Measurements from ENCODE around the gene SHLD2.
"Not testable (repeated sequence)": the region's sequence is repeated elsewhere in the genome, so short reads cannot be mapped to it uniquely, and the experiment has no call there.

Gene SHLD2

DNA sequence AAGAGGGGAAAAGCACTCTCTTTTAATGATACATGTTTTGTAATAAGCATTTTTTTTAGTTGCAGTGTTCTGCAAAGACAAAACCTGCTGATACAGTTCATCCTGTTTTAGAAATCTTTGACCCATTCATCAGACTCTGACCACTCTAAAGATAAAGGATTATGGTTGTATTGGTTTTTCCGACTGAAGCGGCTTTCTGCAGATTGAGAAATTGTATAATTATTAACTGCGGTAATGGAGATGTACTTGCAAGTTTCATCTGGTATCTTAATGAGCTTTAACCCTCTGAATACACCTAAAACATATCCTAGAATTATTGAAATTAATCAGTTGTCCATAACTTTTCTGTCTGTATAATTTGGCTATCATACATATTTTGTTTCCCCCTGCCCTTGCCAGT, 50.6 kb downstream of the SHLD2 start:
- DNase-seq (ENCODE audit: low spot score), result not testable (repeated sequence)

GRCh38 chr10:87149020-87149609, 54.1 kb downstream of the SHLD2 start:
- DNase-seq (ENCODE audit: low spot score), result not testable (repeated sequence)

- DNase-seq (ENCODE audit: low spot score), result not testable (repeated sequence)
Observed at GRCh38 chr10:87151516-87151915, 56.5 kb downstream of the SHLD2 start.

GRCh38 chr10:87156841-87157240, 61.8 kb downstream of the SHLD2 start:
- DNase-seq (ENCODE audit: low spot score), result not testable (repeated sequence)

DNA sequence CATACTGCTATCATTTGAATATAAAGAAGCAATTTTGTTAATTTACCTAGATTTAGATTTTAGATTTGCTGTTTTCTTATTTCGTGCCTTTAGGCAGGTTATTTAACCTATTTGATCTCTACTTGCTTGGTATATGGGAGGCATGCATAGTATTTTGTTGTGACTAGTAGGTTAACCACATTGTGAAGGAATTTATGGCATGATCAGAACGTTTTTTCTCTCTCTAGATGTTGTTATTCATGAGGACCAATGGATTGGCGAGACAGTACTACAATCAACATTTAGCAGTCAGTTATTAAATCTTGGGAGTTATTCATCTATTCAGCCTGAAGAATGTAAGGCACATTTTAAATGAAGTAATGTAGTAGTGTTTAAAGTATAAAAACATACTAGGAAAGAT, 62.8 kb downstream of the SHLD2 start:
- not testable (repeated sequence) for DNase-seq (ENCODE audit: low spot score)

DNA sequence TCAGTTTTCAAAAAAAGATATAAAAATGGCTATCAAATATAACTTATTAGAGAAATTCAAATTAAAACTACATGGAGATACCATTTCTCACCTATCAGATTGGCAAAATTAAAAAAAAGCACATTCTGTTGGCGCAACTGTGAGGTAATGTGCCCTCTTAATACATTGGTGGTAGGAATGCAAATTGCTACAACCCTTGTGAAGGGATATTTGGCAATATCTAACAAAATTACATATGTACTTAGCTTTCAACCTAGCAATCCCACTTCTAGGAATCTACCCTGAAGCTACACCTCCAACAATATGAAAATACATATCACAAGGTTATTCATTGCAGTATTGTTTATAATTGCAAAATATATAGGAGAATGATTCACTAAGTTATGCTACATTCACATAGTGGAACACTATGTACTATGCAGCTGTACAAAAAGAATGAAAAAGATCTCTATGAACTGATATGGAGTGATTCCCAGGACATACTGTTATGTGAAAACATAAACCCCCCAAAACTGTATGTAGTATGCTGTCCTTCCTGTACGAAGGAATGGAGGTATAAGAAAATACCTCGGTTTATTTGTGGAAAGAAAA, 67.8 kb downstream of the SHLD2 start:
- DNase-seq (ENCODE audit: low spot score), result not testable (repeated sequence)

DNA sequence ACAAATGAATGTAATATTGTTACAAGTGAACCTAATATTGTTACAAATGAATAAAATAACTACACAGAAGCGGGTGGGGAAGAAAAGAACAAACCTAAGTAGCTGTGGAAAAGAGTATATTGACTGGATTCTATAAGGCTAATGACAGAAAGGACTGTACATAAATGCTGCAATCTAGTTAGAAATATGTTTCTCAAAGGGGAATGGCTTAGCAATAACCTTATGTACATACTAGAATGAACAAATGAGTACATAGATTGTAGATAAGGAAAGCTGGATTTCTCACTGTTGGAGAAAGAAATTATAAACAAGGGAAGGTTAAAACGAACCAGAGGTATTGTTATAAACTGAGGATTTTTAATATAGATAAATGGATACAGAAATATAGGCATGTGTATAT, 68.4 kb downstream of the SHLD2 start:
- not testable (repeated sequence) for DNase-seq (ENCODE audit: low spot score)

DNA sequence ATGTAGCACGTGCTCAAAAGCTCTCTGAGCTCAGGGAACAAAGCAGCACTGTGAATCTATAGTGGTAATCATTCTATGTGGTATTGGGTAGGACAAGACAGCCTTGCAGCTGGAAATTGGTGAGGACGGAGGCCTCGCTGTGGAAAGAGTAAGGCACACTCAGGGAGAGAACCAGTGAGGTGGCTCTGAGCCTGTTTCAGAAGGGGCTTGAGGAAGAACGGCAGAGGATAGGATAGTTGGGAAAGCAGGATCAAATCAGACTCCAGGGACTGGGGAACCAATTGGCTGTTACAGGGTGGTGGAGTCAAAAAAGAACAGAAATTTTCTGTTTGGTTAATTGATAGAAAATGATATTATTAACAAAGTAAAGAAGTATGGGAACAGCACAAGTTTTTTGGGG, 74.9 kb downstream of the SHLD2 start:
- not testable (repeated sequence) for DNase-seq (ENCODE audit: low spot score)

DNA sequence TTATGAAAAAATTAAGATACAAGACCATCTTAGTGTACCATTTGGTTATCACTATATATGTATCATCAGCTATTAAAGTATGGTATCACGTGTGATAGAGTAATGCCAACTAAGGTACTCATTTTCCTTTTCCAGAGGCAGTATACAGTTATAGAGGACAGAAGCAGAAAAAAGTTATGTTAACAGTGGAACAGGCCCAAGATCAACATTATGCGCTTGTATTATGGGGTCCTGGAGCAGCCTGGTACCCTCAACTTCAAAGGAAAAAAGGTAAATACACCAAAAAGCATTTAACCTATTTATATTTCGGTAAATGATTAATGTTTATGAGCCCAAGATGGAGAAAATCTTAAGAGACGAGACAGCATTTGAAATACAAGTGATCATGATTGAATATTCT, 75.7 kb downstream of the SHLD2 start:
- DNase-seq (ENCODE audit: low spot score), result not testable (repeated sequence)

- DNase-seq (ENCODE audit: low spot score), result not testable (repeated sequence)
Observed at GRCh38 chr10:87171670-87172069, 76.7 kb downstream of the SHLD2 start.

GRCh38 chr10:87172178-87172577, 77.2 kb downstream of the SHLD2 start:
- DNase-seq (ENCODE audit: low spot score), result not testable (repeated sequence)

- DNase-seq (ENCODE audit: low spot score), result not testable (repeated sequence)
Observed at GRCh38 chr10:87177587-87177986, 82.6 kb downstream of the SHLD2 start.

- not testable (repeated sequence) for DNase-seq (ENCODE audit: low spot score)
Observed at GRCh38 chr10:87184421-87184820, 89.4 kb downstream of the SHLD2 start.

GRCh38 chr10:87186016-87186415, 91.0 kb downstream of the SHLD2 start:
- not testable (repeated sequence) for DNase-seq (ENCODE audit: low spot score)

DNA sequence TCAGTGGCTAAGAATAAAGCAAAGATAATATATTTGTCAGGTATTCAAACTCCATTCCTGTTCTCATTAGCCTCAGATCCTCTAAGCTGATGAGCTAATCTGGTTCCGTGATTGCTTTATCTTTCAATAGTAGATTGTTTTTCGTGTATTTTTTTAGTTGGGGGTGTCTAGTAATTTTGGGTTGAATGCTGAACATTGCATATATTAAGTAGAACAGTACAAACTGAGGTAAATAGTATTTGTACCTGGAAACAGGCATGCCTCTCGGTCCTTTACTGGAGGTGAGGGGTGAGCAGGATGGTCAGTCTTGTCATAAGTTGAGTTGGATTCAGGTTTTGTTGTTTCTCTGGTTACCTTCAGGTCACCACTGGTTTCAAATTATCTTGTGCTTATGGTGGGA, 92.6 kb downstream of the SHLD2 start:
- DNase-seq (ENCODE audit: low spot score), result not testable (repeated sequence)

GRCh38 chr10:87191841-87192240, 96.8 kb downstream of the SHLD2 start:
- not testable (repeated sequence) for DNase-seq (ENCODE audit: low spot score)

DNA sequence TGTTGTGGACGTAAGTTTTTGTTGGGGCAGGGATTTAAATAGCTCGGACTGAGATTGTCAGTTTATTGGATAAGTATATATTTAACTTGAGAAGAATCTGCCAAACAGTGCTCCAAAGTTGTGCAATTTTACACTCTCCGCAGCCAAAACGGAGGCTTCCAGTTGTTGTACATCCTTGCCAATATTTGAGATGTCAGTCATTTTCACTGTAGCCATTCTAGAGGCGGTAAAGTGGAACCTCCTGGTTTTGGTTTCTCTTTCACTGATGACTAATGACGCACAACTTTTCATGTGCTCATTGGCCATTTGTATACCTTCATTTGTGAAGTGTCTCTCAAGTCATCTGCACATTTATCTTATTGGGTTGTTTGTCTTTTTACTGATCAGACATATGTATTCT, 105.9 kb downstream of the SHLD2 start:
- not testable (repeated sequence) for DNase-seq (ENCODE audit: low spot score)

GRCh38 chr10:87204801-87205200, 109.8 kb downstream of the SHLD2 start:
- DNase-seq (ENCODE audit: low spot score), result not testable (repeated sequence)

DNA sequence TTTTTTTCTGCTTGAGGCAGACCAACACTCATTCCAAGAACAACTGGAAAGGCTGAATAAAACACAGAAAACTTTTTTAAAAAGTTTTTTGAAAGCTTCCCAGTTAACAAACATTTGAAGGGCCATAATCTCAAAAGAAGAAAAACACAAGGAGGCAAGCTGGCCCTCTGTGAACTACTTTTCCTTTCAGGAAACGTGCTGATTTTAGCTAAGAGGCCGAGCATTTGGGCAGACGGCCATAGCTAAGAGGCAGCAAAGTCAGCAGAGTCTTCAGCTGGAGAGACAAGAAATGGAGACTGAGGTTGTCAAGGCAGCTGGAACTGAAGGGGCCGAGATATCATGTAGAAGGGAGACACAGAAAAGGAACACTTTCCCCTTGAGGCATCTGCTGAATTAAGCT, 111.9 kb downstream of the SHLD2 start:
- not testable (repeated sequence) for DNase-seq (ENCODE audit: low spot score)

- not testable (repeated sequence) for DNase-seq (ENCODE audit: low spot score)
Observed at GRCh38 chr10:87210309-87210708, 115.3 kb downstream of the SHLD2 start.

GRCh38 chr10:87211848-87212247, 116.8 kb downstream of the SHLD2 start:
- not testable (repeated sequence) for DNase-seq (ENCODE audit: low spot score)

GRCh38 chr10:87213150-87213765, 118.3 kb downstream of the SHLD2 start:
- DNase-seq (ENCODE audit: low spot score), result not testable (repeated sequence)

- not testable (repeated sequence) for DNase-seq (ENCODE audit: low spot score)
Observed at GRCh38 chr10:87213806-87214205, 118.8 kb downstream of the SHLD2 start.
